ENCODE results near the gene TDRD10. TPM values are rescaled to one million over a fixed set of nuclear protein-coding genes. Genes with fewer than 3 reads are reported as not detected.
A peak's percentile ranks its signal among the peaks of the same experiment; 100 is the strongest.

Gene TDRD10
- total RNA-seq = not detected

DNA sequence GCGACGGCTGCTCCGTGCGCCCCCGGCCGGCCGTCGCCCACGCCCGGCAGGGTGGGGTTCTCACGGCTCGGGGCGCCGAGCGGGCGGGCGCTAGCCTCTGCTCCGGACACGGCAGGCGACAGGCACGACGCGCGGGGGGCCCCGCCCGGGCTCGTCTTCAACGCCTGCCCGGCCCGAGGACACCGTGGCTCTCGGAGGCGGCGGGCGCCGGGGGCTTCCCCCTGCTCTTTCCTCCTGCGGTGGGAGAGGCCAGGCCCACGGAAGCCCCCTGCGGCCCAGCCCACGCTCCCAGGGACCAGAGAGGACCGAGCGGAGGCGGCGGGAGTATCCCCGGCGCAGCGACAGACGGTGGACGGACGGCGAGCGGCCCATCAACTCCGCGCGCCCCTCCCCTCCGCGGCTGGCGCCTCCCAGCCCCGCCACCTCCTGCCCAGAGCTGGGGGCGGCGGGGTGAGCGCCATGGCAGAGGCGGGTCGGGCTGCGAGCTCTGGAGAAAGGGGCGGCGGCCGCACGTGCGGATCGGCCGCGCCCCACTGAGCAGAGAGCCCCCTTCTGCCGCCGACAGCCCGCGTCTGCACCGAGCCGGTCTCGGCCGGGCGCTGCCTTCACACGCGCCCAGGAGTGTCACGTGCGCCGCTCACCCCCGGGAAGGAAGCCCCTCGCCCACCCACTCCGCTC is at the start of gene TDRD10, which contains the start of gene SHE:
Gene TDRD10 (plus strand): TSS at position 154 of the 678 bp plus-strand sequence. CDS start 4,685 bp downstream, outside the sequence.
Gene SHE (minus strand): TSS at position 347 of the 678 bp plus-strand sequence. CDS start 386 bp downstream, outside the sequence.
- DNase-seq (no peak), ATAC-seq (peak; percentile 52 to 54)
- Mint-ChIP-seq H3K4me1 (ENCODE audit: low read depth) (peaks cover 6% of the 10 kb centered on the region), H3K36me3 (ENCODE audit: insufficient read depth) (no peaks in the 10 kb centered on the region), H3K9me3 (no peaks in the 10 kb centered on the region), H3K4me3 (peak within 1 kb of the TSS; percentile 37), H3K27me3 (ENCODE audit: low read depth) (peaks cover 52% of the 10 kb centered on the region)

- Mint-ChIP-seq H3K36me3 (ENCODE audit: insufficient read depth) (peaks cover 58% of the 10 kb centered on the region), H3K4me3 (no peak overlapping the region)
- ATAC-seq = no peak
These were observed 48.9 kb upstream of the TDRD10 start for GRCh38 chr1:154453161-154453560.

GRCh38 chr1:154453574-154454352 is 48.3 kb upstream of the TDRD10 start:
- DNase-seq = no peak
- Mint-ChIP-seq H3K4me1 (ENCODE audit: low read depth) (peaks cover 20% of the 10 kb centered on the region), H3K9me3 (no peaks in the 10 kb centered on the region), H3K4me3 (no peak overlapping the region), H3K27me3 (ENCODE audit: low read depth) (no peaks in the 10 kb centered on the region), H3K36me3 (ENCODE audit: insufficient read depth) (peaks cover 59% of the 10 kb centered on the region)
- peak in 1 of 2 donors; percentile 52 for ATAC-seq

More at GRCh38 chr1:154453161-154453560, 48.9 kb upstream of the TDRD10 start:
- H3K4me1 Mint-ChIP-seq (ENCODE audit: low read depth) = peaks cover 20% of the 10 kb centered on the region
- DNase-seq = no peak
- H3K9me3 Mint-ChIP-seq = no peaks in the 10 kb centered on the region
- H3K27me3 Mint-ChIP-seq (ENCODE audit: low read depth) = no peaks in the 10 kb centered on the region

DNA sequence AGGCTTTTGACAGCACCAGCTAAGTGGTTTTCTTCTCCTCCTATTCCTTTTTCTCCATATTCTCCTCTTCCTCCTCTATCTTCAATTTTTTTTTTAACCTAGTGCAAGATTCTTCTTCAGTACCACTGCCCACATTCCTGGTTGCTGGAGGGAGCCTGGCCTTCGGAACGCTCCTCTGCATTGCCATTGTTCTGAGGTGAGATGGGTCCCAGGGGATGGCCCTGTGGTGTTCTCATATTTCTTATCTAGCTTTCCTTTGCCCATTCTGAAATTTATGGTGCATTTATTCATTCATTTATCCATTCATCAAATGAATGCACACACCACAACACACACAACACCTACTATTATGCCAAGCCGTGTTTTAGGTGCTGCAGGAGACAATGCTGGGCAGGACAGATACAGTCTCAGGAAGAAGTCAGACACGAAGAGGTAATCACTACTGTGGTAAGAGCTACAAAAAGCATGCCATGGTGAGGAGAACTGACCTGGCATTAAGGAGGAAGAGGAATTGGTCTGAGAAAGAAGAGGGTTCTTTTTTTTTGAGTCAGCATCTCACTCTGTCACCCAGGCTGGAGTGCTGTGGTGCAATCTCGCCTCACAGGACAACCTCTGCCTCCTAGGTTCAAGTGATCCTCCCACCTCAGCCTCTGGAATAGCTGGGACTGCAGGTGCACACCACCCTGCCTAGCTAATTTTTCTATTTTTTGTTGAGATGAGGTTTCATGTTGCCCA is 47.5 kb upstream of the TDRD10 start:
- Mint-ChIP-seq H3K27me3 (ENCODE audit: low read depth) (no peaks in the 10 kb centered on the region), H3K9me3 (no peaks in the 10 kb centered on the region), H3K36me3 (ENCODE audit: insufficient read depth) (peaks cover 54% of the 10 kb centered on the region), H3K4me3 (no peak overlapping the region), H3K4me1 (ENCODE audit: low read depth) (peaks cover 20% of the 10 kb centered on the region)
- no peak for DNase-seq
- ATAC-seq = no peak

DNA sequence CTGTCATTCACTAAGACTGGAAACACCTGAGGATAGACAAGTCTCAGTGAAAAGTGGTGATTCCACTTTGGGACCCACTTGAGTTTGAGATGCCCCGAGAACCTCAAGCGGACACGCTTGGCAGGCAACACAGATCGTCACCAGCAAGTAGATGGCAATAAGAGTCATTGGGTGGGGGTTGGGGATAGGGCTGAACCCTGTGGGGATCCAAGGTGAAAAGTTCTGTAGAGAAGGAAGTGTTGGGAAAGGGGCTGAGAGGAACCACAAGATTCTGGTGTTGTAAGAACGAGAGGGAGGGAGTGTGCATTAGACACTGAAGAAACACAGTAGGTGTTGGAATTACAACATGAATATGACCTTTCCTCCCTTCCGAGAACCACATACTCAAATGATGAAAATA is 45.4 kb upstream of the TDRD10 start:
- H3K27me3 Mint-ChIP-seq (ENCODE audit: low read depth) = no peaks in the 10 kb centered on the region
- peaks cover 45% of the 10 kb centered on the region for H3K36me3 Mint-ChIP-seq (ENCODE audit: insufficient read depth)

DNA sequence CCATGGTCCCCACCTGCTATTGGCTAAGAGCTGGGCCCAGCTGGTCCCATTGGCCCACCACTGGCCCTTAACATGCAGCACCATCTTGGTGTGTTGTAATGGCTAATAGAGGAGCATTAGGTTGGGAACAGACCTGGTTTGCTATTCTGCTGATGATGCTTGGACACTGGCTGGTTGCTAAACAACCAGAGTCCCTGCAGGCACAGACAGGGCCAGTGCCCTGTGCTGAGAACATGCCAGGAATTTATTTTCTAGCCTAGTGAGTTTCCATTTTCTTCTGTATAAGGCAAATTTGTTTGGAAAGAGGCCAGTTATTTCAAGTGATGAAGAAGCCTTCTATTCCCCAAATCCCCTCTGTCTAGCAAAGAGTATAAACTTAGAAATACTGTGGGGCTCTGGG is 42.9 kb upstream of the TDRD10 start:
- Mint-ChIP-seq H3K4me1 (ENCODE audit: low read depth) (peaks cover 45% of the 10 kb centered on the region), H3K9me3 (no peaks in the 10 kb centered on the region), H3K36me3 (ENCODE audit: insufficient read depth) (peaks cover 25% of the 10 kb centered on the region), H3K4me3 (no peak overlapping the region), H3K27me3 (ENCODE audit: low read depth) (no peaks in the 10 kb centered on the region)
- no peak for DNase-seq
- ATAC-seq = no peak

More for the DNA sequence above, 45.4 kb upstream of the TDRD10 start:
- Mint-ChIP-seq H3K4me3 (no peak overlapping the region), H3K9me3 (no peaks in the 10 kb centered on the region), H3K4me1 (ENCODE audit: low read depth) (peaks cover 37% of the 10 kb centered on the region)
- DNase-seq (no peak), ATAC-seq (no peak)

DNA sequence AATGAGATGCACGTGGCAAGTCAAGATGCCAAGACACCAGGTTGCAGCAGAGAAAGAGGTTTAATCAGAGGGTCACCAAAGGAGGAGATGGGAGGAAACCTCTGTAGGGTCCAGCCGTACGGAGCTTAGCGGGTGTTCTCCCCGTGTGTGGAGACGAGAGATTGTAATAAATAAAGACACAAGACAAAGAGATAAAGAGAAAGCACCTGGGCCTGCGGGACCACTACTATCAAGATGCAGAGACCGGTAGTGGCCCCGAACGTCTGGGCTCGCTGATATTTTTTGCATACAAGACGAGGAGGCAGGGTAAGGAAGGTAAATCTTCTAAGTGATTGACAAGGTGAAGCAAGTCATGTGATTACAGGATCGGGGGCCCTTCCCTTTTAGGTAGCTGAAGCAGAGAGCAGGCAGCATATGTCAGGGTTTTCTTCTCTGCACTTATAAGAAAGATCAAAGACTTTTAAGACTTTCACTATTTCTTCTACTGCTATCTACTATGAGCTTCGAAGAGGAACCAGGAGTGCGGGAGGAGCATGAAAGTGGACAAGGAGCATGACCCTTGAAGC is 41.2 kb upstream of the TDRD10 start:
- ATAC-seq (no peak), DNase-seq (no peak)
- peaks cover 19% of the 10 kb centered on the region for H3K36me3 Mint-ChIP-seq (ENCODE audit: insufficient read depth)
- peak overlapping the region; percentile 1 for H3K4me3 Mint-ChIP-seq
- peaks cover 56% of the 10 kb centered on the region for H3K4me1 Mint-ChIP-seq (ENCODE audit: low read depth)
- no peaks in the 10 kb centered on the region for H3K9me3 Mint-ChIP-seq
- no peaks in the 10 kb centered on the region for H3K27me3 Mint-ChIP-seq (ENCODE audit: low read depth)

- Mint-ChIP-seq H3K36me3 (ENCODE audit: insufficient read depth) (peaks cover 7% of the 10 kb centered on the region), H3K4me1 (ENCODE audit: low read depth) (peaks cover 84% of the 10 kb centered on the region), H3K27me3 (ENCODE audit: low read depth) (no peaks in the 10 kb centered on the region), H3K4me3 (peak overlapping the region; percentile 54), H3K9me3 (no peaks in the 10 kb centered on the region)
- peak; percentile 81 to 86 for ATAC-seq
- peak; percentile 54 for DNase-seq
These were observed 38.5 kb upstream of the TDRD10 start for GRCh38 chr1:154463512-154463990.

DNA sequence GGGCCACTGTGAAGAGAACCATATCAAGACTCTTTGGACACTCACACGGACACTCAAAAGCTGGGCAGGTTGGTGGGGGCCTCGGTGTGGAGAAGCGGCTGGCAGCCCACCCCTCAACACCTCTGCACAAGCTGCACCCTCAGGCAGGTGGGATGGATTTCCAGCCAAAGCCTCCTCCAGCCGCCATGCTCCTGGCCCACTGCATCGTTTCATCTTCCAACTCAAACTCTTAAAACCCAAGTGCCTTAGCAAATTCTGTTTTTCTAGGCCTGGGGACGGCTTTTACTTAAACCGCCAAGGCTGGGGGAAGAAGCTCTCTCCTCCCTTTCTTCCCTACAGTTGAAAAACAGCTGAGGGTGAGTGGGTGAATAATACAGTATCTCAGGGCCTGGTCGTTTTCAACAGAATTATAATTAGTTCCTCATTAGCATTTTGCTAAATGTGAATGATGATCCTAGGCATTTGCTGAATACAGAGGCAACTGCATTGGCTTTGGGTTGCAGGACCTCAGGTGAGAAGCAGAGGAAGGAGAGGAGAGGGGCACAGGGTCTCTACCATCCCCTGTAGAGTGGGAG is 36.3 kb upstream of the TDRD10 start:
- no peak for DNase-seq
- no peak for ATAC-seq
- Mint-ChIP-seq H3K36me3 (ENCODE audit: insufficient read depth) (peaks cover 9% of the 10 kb centered on the region), H3K4me1 (ENCODE audit: low read depth) (peaks cover 81% of the 10 kb centered on the region), H3K4me3 (no peak overlapping the region), H3K9me3 (no peaks in the 10 kb centered on the region), H3K27me3 (ENCODE audit: low read depth) (no peaks in the 10 kb centered on the region)

GRCh38 chr1:154466206-154466605 is 35.8 kb upstream of the TDRD10 start:
- no peak for ATAC-seq
- H3K9me3 Mint-ChIP-seq = no peaks in the 10 kb centered on the region
- peaks cover 9% of the 10 kb centered on the region for H3K36me3 Mint-ChIP-seq (ENCODE audit: insufficient read depth)
- DNase-seq = no peak
- H3K4me3 Mint-ChIP-seq = no peak overlapping the region
- H3K27me3 Mint-ChIP-seq (ENCODE audit: low read depth) = no peaks in the 10 kb centered on the region
- H3K4me1 Mint-ChIP-seq (ENCODE audit: low read depth) = peaks cover 77% of the 10 kb centered on the region

DNA sequence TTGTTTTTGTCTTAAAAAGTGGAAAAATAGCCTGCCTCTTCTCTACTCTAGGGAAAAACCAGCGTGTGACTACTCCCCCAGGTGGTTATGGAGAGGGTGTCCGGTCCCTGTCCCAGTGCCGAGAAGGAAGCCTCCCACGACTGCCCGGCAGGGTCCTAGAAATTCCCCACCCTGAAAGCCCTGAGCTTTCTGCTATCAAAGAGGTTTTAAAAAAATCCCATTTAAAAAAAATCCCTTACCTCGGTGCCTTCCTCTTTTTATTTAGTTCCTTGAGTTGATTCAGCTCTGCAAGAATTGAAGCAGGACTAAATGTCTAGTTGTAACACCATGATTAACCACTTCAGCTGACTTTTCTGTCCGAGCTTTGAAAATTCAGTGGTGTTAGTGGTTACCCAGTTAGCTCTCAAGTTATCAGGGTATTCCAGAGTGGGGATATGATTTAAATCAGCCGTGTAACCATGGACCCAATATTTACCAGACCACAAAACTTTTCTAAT is 35.0 kb upstream of the TDRD10 start:
- Mint-ChIP-seq H3K4me1 (ENCODE audit: low read depth) (peaks cover 75% of the 10 kb centered on the region), H3K27me3 (ENCODE audit: low read depth) (no peaks in the 10 kb centered on the region), H3K4me3 (peak overlapping the region; percentile 26), H3K36me3 (ENCODE audit: insufficient read depth) (peaks cover 9% of the 10 kb centered on the region), H3K9me3 (no peaks in the 10 kb centered on the region)
- DNase-seq (no peak), ATAC-seq (no peak)

DNA sequence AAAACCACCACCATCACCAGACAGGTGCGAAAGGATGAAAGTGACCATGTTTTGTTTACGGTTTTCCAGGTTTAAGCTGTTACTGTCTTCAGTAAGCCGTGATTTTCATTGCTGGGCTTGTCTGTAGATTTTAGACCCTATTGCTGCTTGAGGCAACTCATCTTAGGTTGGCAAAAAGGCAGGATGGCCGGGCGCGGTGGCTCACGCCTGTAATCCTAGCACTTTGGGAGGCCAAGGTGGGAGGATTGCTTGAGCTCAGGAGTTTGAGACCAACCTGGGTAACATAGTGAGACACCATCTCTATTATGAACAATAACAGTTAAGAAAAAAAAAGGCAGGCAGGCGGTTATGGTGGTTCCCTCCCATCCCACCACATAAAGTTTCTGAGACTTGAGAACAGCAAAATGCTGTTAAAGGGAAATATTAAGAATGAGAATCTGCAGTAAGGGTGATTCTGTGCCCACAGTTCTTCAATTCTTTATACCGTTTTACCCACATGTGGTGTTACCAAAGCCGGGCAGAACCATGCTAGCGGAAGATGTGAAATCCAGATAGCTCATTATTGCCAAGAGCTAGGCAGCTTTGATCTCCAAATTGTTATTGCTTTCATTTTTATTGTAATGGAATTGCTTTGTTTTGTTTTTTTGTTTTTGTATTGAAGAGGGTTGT is 34.5 kb upstream of the TDRD10 start:
- DNase-seq (no peak), ATAC-seq (peak; percentile 44 to 46)
- Mint-ChIP-seq H3K9me3 (no peaks in the 10 kb centered on the region), H3K36me3 (ENCODE audit: insufficient read depth) (peaks cover 9% of the 10 kb centered on the region), H3K27me3 (ENCODE audit: low read depth) (no peaks in the 10 kb centered on the region), H3K4me3 (peak overlapping the region; percentile 26), H3K4me1 (ENCODE audit: low read depth) (peaks cover 69% of the 10 kb centered on the region)

- Mint-ChIP-seq H3K4me1 (ENCODE audit: low read depth) (peaks cover 59% of the 10 kb centered on the region), H3K9me3 (no peaks in the 10 kb centered on the region), H3K36me3 (ENCODE audit: insufficient read depth) (peaks cover 9% of the 10 kb centered on the region), H3K27me3 (ENCODE audit: low read depth) (no peaks in the 10 kb centered on the region), H3K4me3 (no peak overlapping the region)
- ATAC-seq (no peak), DNase-seq (no peak)
These were observed 33.3 kb upstream of the TDRD10 start for GRCh38 chr1:154468535-154469250.

Data from activated T-cell treated with anti-CD3 and anti-CD28 coated beads, Interleukin-2, amount 50 U/mL, for 4 hours (primary cell).